OCI-M2 (cell line): ENCODE measurements around the gene PYY.
"Not testable (repeated sequence)": the region's sequence is repeated elsewhere in the genome, so short reads cannot be mapped to it uniquely, and the experiment has no call there.

Experiments
- DNase-seq: peaks from one replicate; lab custom pipeline; 2025; ENCODE audit not compliant: unreplicated experiment; lab: John Stamatoyannopoulos, UW

Gene PYY

GRCh38 chr17:43953746-43954145 is at the start of gene PYY:
Gene PYY, minus strand, starts transcription at chr17:43953940. Its CDS starts 457 bp downstream, at chr17:43953483.
- no peak for DNase-seq

- DNase-seq, result no peak
These were observed 48.6 kb upstream of the PYY start for GRCh38 chr17:44002141-44002848.

GRCh38 chr17:44001461-44001920 is 47.8 kb upstream of the PYY start:
- DNase-seq, result no peak

GRCh38 chr17:44000871-44001460 is 47.2 kb upstream of the PYY start:
- DNase-seq, result no peak

- no peak for DNase-seq
These were observed 46.6 kb upstream of the PYY start for GRCh38 chr17:44000141-44000860.

- DNase-seq, result no peak
These were observed 45.3 kb upstream of the PYY start for GRCh38 chr17:43999024-43999423.

- DNase-seq, result no peak
These were observed 44.8 kb upstream of the PYY start for GRCh38 chr17:43998552-43998951.

- DNase-seq, result not testable (repeated sequence)
These were observed 43.4 kb upstream of the PYY start for GRCh38 chr17:43997180-43997579.

GRCh38 chr17:43995150-43995471 is 41.4 kb upstream of the PYY start:
- DNase-seq, result no peak

- no peak for DNase-seq
These were observed 40.8 kb upstream of the PYY start for GRCh38 chr17:43994272-43995149.

GRCh38 chr17:43992641-43993040 is 38.9 kb upstream of the PYY start:
- no peak for DNase-seq

- no peak for DNase-seq
These were observed 34.6 kb upstream of the PYY start for GRCh38 chr17:43988301-43988700.

- no peak for DNase-seq
These were observed 33.6 kb upstream of the PYY start for GRCh38 chr17:43987131-43988021.

- no peak for DNase-seq
These were observed 32.7 kb upstream of the PYY start for GRCh38 chr17:43986225-43986981.

GRCh38 chr17:43984521-43984920 is 30.8 kb upstream of the PYY start:
- DNase-seq, result no peak

- DNase-seq, result no peak
These were observed 30.0 kb upstream of the PYY start for GRCh38 chr17:43983515-43984411.

GRCh38 chr17:43983196-43983514 is 29.4 kb upstream of the PYY start:
- no peak for DNase-seq

- DNase-seq, result no peak
These were observed 28.4 kb upstream of the PYY start for GRCh38 chr17:43982171-43982570.

- DNase-seq, result no peak
These were observed 25.9 kb upstream of the PYY start for GRCh38 chr17:43979671-43980070.
